GM18499 (cell line): ENCODE data around the gene SUB1.
"Not testable (repeated sequence)": the region's sequence is repeated elsewhere in the genome, so short reads cannot be mapped to it uniquely, and the experiment has no call there.

Source experiments
- ATAC-seq: cut with Tn5 transposase; IDR thresholded peaks from one replicate; pipeline ENCODE4 v1.9.1; 2021; ENCODE audit warnings: moderate number of reproducible peaks; ENCODE audit not compliant: insufficient read depth, unreplicated experiment

SUB1 gene

GRCh38 chr5:32585446-32586275, at the start of gene SUB1:
TSS of gene SUB1 (plus strand) at chr5:32585557. CDS start at chr5:32588513, 2,956 bp downstream.
- ATAC-seq, result peak; percentile 31

GRCh38 chr5:32536246-32536645, 49.1 kb upstream of the SUB1 start:
- ATAC-seq, result no peak

- ATAC-seq, result peak; percentile 1
These were observed 47.8 kb upstream of the SUB1 start for GRCh38 chr5:32537437-32538029.

- ATAC-seq, result peak; percentile 52
These were observed 47.3 kb upstream of the SUB1 start for GRCh38 chr5:32538031-32538547.

DNA sequence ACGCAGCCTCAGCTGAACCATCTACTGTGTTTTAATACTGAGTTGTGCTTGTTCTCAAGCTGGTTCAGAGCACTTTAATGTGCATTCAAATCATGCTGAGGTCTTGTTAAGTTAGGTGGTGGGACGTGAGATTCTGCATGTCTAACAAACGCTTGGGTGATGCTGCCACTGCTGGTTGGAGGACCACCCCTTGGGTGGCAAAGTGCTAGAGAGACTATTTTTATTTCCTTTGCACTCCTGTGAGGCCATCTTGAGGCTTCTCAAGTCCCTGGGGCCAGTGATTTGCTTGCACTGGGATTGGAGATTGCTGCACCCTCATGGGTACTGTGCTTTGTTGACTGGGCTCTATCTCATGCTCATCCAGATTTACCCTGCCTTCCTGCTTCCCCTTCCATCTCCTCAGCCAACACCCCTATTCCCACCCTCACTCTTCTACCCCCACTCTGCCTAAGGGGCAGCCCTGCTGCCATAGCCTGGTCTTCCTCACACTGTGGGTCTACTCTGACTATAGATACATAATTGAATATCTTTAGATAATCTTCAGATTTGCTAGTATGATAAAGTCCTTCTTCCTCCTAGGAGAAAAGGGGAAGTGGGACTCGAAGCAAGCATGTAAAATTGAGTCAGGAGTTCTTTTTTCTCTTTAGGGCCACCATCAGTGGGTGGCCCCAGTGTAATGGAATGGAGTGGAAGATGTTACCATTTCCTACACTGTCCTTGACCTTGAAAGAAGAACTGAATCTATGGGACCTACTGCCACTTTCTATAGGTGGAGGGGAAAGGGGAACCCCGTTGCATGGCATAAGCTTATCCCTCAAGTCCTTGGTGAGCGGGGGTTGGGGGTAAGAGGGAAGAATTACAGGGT, 45.1 kb upstream of the SUB1 start:
- no peak for ATAC-seq

DNA sequence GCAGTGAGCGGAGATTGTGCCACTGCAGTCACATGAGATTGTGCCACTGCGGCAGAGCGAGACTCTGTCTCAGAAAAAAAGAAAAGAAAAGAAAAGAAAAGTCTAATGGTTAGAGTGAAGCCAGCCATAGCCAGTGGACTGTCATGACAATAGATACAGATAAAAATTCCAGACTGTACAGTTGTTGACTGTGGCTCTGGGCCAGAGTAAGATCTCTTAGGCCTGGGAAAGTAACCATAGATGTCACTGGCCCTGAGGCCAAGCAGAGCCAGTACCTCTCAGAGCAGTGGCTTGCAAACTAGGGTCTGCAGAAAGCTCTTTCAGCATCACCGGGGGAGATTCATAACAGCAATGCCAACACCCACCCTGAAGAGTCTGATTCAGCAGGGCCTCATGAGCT, 44.1 kb upstream of the SUB1 start:
- no peak for ATAC-seq

GRCh38 chr5:32542216-32543059, 42.9 kb upstream of the SUB1 start:
- peak; percentile 71 for ATAC-seq

DNA sequence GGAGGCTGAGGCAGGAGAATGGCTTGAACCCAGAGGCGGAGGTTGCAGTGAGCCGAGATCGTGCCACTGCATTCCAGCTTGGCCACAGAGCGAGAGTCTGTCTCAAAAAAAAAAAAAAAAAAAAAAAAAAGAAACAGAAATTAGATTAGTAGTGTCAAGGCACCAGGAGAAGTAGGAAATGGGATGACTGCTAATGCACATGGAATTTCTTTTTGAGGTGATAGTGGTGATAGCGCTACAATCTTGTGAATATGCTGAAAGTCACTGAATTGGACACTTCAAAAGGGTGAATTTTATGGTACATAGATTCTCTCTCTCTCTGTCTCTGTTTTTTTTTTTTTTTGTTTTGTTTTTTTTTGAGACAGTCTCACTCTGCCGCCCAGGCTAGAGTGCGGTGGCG, 42.1 kb upstream of the SUB1 start:
- no peak for ATAC-seq

GRCh38 chr5:32545102-32545800, 40.1 kb upstream of the SUB1 start:
- no peak for ATAC-seq

- ATAC-seq, result no peak
These were observed 34.2 kb upstream of the SUB1 start for GRCh38 chr5:32551194-32551593.

- ATAC-seq, result no peak
These were observed 33.5 kb upstream of the SUB1 start for GRCh38 chr5:32551865-32552264.

DNA sequence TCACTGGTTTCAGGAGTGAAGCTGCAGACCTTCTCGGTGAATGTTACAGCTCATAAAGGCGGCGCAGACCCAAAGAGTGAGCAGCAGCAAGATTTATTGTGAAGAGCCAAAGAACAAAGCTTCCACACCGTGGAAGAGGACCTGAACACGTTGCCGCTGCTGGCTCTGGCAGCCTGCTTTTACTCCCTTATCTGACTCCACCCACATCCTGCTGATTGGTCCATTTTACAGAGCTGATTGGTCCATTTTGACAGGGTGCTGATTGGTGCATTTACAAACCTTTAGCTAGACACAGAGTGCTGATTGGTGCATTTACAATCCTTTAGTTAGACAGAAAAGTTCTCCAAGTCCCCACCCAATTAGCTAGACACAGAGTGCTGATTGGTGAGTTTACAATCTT, 32.9 kb upstream of the SUB1 start:
- ATAC-seq, result not testable (repeated sequence)

GRCh38 chr5:32552936-32553335, 32.4 kb upstream of the SUB1 start:
- no peak for ATAC-seq

DNA sequence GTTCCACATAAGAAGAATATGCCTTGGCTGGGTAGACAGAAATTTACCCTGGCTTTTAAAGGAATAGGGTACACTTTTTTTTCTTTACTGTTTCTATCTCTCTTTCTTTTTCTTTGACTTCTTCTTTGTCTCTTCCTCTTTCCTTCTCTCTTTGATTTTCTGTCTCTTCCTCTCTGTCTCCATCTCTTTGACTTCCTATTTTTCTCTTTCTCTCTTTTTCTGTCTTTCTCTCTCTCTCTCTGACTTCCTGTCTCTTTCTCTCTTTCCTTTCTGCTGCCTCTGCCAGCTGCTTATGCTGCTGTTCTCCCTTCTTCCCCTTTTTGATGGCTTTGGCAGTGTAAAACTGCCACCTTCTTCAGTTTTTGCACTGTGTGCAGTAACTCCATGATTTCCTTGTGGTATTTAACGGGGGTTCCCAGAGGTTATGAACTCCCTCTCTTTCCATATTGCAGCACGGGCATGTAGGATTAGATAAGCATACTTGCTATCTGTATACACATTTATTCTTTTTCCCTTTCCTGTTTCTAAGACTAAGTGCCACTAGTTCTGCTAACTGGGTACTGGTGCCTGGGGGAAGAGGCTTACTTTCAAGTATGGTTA, 31.1 kb upstream of the SUB1 start:
- not testable (repeated sequence) for ATAC-seq

- ATAC-seq, result not testable (repeated sequence)
These were observed 28.8 kb upstream of the SUB1 start for GRCh38 chr5:32556543-32556942.

GRCh38 chr5:32559411-32559810, 25.9 kb upstream of the SUB1 start:
- ATAC-seq, result no peak

- no peak for ATAC-seq
These were observed 25.4 kb upstream of the SUB1 start for GRCh38 chr5:32559921-32560320.

GRCh38 chr5:32562056-32562455, 23.3 kb upstream of the SUB1 start:
- no peak for ATAC-seq

- no peak for ATAC-seq
These were observed 22.5 kb upstream of the SUB1 start for GRCh38 chr5:32562843-32563242.
